SKM-1 treated with dmso at 0.1 percent for 144 hours (cell line): Measurements from ENCODE around the gene RAB6C.
"Not testable (repeated sequence)": the region's sequence is repeated elsewhere in the genome, so short reads cannot be mapped to it uniquely, and the experiment has no call there.

ENCODE experiments used
- DNase-seq: peaks from one replicate; lab custom pipeline; 2025; ENCODE audit not compliant: unreplicated experiment; lab: John Stamatoyannopoulos, UW

RAB6C gene

DNA sequence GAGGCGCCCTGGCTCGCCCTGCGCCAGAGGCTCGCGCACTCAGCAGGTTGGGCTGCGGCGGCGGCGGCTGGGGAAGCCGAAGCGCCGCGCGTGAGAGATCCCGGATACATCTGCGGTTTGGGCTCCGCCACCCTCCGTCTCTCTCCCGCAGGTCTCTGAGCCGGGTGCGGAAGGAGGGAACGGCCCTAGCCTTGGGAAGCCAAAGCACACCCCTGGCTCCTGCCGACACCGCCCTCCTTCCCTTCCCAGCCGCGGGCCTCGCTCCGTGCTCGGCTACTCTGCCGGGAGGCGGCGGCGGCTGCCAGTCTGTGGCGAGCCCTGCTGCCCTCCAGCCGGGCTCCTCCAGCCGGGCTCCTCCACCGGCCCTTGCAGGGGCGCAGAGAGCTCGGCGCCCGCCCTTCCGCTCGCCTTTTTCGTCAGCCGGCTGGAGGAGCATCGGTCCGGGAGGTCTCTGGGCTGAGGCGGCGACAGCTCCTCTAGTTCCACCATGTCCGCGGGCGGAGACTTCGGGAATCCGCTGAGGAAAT is at the start of gene RAB6C:
RAB6C (plus strand) TSS at position 38 of the 527 bp plus-strand sequence; CDS start at position 488, 450 bp downstream.
- DNase-seq = not testable (repeated sequence)

DNA sequence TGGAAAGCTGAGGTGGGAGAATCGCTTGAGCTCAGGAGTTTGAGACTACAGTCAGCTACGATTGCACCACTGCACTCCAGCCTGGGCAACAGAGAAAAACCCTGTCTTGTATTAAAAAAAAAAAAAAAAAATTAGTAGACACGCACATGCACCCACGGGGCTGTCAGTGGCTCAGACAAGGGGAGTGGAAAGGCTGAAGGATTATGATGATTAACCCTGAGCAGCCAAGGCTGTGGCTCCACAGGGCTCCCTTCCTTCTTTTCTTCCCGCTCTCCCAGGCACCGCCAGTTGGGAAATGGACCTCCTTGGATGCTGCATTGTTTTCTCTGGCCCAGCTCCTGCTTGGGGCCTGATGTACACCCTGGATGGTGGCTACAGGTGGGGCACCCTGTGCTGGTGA is 49.0 kb upstream of the RAB6C start:
- DNase-seq = no peak

DNA sequence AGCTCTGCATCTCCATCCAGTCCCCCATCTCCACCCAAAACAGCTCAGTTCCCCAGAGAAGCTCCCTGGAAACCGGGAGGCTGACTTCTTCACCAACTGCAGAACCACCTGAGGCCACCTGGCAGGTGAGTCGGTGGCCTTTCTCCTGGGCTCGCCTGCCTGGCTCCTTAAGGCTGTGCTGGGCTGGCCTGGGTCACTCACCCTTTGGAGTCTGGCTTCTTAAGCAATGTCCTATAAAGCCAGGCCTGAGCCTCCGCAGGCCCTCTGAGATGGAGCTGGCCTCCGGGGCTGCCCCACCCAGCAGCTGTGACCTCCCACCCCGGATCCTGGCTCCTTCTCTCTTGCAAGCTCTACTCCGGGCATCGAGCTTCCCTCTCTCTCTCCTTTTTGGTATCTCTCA is 46.1 kb upstream of the RAB6C start:
- DNase-seq = not testable (repeated sequence)

DNA sequence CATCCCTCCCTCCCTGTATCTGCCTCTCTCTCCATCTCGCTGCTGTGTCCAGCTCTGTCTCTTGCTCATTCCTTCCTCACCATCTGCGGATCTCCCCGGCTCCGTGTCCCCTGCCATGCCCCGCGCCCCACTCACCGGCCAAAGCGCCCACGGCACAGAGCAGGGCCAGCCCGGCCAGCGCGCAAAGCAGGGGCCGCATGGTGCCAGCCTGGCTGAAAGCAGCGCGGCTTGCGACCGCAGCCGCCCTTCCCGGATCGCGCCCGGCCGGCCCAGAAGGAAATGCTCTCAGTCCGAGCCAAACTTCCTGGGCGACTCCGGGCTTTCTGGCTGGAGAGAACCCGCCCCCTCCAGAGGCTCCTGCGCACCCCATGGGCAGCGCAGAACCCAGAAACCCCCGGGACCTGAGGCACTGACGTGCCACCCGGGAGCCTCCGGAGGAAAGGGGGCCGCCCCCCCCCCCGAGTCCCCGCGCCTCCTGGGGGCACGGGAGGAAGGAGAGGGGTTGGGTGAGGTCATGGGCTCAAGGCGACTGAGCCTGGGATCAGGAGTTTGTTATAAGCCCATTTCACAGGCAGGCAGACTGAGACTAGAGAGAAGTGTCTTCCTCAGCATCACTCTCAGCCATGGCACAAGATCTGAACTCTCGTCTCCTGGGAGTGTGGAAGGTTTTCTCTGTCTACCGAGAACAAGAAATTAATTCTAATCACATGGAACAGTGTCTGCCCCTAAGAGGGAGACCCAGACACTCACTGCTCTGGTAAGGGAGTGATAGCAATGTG is 45.2 kb upstream of the RAB6C start:
- no peak for DNase-seq

DNA sequence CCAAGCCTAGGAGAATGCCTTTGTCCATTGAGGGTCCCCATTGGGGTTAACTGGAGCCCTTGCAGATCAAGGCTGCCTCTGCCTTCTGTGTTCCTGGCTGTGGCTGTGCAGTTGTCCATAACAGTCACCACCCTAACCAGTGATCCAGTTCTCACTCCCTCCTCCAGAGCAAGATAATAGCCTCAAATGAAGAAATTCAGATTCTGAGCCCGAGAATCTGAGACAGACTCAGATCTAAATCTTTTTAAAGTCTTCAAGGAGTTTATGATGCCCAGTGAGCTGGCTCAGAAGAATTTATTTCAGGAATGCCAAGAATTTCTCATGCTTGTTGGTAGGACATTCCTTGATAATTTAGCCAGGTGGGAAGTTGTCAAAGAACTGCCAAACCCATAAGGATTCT is 44.3 kb upstream of the RAB6C start:
- no peak for DNase-seq

DNA sequence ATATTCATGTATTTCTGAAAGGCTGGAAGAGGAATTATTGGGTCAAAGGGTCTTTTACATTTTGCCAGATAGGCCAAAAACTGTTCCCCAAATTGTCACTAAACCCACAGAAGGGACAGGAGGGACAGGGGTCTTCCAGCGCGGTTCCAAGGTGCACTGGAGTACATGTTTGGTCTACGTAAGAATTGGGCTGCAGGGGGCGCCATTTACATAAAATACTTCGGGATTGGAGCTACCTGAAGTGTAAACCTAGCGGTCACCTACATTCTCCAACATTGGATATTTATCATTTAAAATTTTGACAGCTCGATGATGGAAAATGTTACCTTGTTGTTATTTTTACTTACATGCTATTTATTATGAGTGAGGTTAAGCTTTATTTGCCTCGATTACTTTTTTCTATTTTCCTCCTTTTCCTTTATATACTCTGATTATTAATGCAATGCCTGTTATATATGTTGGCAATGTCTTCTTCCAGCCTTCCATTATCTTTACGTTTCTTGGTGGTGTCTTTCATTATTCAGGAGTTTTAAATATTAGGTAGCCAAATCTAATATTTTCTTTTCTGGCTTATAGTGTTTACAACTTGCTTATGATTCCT is 43.0 kb upstream of the RAB6C start:
- no peak for DNase-seq

DNA sequence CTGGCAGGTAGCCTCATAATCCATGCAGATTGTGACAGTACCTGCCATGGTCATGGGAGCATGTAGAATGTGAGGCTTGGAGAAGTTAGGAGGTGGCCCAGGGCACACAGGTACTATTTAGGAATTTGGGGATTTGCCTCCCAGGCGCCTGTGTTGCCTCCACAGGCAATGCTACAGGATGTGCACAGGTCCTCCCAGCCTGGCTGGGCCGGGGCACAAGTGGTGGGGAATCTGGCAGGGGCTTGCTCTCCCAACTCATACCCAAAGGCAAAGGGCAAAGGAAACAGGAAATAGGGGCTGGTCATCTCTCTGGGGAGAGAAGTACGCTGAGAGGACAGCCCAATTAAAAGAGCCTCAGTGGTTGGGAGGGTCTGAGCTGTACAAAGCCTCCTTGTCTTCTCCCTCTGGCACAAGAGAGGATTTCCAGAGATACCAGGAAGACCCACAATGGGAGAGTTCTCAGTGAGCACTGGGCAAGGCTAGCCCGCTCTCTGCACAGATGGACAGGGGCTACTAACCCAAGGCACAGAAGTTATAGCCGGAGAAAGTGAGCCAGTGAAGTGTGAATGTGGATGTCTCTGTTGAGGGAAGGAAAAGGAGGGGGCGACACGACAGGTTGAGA is 40.5 kb upstream of the RAB6C start:
- DNase-seq = not testable (repeated sequence)

DNA sequence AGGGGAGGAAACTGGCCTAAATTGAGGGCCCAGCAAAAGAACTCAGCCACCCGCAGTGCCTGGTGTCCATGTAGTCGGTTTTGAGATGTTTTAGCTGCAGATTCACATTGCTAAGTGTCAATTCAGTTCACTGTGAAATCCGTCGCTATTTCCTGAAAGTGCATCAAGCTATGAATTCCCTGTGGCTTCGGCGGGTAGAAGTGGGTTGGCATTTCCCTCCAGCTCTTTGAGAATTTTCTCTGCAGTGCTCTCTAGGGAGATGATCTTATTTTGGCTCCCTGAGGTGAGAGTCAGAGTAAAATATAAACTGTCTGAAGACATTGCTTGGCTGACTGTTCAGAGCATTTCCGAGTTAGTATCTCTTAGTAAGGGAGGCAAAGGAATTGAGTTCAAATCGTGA is 36.0 kb upstream of the RAB6C start:
- DNase-seq = not testable (repeated sequence)

DNA sequence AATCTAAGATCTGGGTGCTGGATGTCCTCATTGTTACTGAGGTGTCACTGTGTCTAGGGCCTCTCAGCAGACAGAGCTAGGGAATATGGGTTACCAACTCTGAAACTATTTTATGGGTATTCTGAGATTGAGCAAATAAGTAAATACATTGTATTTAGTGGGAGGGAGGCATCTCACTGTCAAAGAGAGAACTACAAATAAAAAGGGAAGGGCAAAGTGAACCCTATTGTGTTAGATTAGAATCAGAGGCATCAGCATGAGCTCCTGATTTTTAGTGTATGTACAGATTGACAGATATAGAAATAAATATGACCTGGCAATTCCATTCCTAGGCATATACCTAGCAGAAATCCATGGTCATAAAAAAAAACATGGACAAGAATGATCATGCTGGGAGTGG is 33.9 kb upstream of the RAB6C start:
- no peak for DNase-seq

DNA sequence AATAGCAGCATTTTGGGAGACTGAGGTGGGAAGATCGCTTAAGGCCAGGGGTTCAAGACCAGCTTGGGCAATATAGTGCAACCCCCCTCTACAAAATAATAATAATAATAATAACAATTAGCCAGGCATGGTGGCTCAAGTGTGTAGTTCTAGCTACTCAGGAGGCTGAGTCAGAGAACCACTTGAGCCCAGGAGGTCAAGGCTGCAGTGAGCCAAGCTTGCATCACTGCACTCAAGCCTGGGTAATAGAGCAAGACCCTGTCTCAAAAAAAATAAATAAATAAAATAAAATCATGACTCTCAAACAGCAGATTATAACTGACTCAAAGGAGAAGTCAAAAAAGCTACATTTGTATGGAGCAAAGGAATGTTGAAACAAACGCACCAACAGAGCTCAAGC is 31.8 kb upstream of the RAB6C start:
- DNase-seq = not testable (repeated sequence)

DNA sequence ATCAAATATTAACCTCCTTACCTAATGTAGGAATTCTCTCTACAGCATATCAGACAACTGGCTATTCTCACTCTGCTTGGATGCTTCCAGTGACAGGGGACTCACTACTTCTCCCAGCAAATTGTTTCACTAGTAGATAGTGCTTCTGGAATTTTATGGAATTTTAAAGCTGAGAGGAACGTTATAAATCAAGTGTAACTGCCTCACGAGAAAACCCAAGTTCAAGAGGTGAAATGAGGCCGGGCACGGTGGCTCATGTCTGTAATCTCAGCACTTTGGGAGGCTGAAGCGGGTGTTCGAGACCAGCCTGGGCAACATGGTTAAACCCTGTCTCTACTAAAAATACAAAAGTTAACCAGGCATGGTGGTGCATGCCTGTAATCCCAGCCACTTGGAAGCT is 23.3 kb upstream of the RAB6C start:
- not testable (repeated sequence) for DNase-seq

DNA sequence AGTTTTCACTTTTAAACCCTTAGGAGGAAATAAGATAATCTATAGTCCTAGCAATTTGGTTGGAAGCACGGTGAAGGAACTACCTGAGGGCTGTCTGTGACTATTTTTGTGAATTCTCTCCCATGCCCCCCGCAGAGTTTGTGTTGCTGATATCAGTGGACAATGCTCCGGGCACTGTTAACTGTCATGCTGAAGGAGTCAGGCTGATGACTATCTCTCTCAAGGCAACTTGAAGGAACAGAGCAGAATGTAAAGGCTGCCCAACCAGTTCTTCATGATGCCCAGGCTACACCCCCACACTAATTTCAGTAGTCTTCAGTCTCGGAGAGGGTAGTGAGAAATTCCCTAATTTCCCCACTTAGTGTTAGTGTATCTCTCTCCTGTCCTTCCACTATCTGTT is 21.6 kb upstream of the RAB6C start:
- DNase-seq = no peak

DNA sequence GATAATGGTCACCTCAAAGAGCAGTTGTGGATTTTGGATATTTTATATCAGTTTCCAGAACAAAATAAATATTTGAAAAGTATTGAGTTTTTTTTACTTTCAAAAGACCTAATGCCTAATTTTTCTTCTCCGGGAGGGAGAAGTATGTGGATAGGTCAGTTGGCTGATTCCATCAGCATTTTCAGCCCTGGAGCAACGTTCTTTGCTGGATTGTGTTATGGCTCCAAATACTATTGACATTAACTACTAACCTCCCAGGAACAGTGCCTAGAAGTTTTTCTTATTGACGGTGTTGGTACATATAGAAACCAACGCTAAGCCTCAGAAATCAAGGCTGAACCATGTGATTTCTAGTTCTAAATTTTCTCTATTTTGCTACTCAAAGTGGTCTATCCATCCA is 20.7 kb upstream of the RAB6C start:
- DNase-seq = not testable (repeated sequence)

DNA sequence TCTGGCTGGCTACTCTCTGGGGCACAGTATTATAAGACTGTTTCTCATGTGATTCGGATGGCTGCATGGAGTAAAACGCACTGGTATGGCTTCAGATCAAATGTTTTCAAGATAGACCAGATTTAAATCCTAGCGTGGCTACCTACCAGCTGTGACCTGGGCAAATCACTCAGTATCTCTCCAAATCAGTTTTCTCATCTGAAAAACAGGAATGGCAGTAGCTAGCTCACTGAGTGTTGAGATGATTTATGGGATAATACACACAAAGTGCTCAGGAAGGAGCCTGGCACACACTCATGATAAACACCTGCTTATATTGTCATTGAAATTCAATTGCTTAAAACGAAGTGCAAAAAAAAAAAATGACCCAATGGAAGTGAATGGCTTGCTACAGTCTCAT is 10.9 kb upstream of the RAB6C start:
- DNase-seq = not testable (repeated sequence)

DNA sequence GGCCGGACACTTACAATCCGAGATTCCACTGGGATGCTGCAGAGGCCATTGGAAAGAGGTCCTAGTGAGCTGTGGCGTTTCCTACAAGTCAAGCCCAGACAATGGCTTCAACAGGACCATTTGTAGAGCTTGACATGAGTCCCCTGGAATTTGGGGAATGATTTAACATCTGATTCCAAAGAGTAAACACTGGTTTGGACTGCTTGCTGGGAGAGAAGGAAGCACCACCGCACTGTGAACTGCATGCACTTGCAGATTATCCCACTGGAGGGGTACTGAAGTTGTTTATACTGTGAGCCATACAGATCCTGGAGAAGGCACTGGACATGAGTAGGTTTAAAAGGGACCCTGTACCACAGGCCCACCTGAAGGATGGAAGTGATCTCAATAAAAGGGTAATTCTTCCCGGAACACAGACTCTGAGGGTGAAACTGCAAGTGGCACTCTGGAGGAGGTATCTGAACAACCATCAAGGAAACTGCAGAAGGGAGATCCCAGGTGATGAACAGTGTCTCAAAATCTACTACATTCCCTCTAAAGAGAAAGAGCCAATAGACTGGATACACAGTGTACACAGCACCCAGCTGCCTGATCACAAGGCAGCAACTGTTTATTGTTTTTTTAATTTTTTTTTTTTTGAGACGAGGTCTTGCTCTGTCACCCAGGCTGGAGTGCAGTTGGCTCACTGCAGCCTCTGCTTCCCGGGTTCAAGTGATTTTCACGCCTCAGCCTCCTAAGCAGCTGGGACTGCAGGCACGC is 4.3 kb upstream of the RAB6C start:
- no peak for DNase-seq

DNA sequence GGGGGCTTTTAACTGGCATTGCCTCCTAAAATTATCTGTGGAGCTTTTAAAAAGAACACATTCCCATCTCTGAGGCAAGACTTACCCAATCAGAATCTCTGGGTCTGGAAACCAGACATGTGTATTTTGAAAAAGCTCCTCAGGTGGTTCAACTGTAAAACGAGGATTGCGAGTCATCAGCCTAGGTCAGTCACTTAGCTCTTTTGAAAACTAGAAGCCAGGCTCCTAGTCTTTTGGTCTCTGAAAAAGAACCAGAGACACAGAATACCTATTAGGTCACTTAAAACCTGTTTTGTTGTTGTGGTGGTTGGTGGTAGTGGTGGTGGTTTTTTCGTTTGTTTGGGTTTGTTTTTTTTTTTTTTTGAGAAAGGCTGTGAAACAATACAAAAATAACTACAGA is 2.5 kb upstream of the RAB6C start:
- DNase-seq = not testable (repeated sequence)

DNA sequence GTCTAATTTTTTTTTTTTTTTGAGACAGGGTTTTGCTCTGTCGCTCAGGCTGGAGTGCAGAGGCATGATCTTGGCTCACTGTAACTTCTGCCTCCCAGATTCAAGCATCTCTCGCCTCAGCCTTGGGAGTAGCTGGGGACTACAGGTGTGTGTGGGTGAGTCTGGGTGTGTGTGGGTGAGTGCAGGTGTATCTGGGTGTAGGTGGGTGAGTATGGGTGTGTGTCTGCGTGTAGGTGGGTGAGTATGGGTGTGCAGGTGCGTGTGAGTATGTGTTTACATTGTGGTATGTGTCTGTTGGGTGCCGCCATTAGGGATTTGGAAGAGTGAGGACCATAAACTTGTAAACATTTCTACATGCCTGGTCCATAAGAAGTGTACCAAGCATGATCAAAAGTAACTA is 1.5 kb upstream of the RAB6C start:
- no peak for DNase-seq

DNA sequence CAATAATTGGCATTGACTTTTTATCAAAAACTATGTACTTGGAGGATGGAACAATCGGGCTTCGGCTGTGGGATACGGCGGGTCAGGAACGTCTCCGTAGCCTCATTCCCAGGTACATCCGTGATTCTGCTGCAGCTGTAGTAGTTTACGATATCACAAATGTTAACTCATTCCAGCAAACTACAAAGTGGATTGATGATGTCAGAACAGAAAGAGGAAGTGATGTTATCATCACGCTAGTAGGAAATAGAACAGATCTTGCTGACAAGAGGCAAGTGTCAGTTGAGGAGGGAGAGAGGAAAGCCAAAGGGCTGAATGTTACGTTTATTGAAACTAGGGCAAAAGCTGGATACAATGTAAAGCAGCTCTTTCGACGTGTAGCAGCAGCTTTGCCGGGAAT is 780 bp downstream of the RAB6C start:
- peak; percentile 8 for DNase-seq

DNA sequence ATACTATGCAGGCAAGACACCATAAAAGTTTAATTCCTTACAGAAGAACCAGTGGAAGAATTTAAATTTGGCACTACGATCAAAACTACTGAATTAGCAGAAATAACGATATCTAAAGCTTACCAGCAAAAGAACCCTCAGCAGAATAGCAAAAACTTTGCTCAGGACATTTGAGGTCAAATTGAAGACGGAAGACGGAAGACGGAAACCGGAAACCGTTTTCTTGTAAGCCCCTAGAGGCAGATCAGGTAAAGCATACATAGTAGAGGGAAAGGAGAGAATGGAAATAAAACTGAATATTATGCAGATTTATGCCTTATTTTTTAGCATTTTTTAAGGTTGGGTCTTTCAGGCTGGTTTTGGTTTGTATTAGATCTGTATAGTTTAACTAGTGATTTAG is 2.2 kb downstream of the RAB6C start:
- not testable (repeated sequence) for DNase-seq

DNA sequence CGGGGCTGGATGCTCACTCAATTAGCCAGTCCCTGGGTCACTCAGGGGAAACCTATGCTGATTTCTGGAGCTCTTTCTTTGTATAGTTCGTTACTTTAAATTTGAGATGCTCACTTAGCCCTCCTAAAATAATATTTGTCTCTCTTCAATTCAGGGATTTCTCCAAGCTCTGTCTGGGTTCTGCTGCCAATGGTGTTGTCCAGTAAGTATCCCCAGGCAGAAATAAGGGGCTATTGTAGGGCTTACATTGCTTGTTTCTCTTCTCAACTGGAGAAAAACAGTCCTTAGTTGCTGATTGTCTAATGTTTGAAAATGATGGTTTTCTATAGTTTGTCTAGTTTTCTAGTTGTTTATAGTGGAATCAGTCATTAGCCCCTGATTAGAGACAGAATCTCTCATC is 5.0 kb downstream of the RAB6C start:
- DNase-seq = no peak

DNA sequence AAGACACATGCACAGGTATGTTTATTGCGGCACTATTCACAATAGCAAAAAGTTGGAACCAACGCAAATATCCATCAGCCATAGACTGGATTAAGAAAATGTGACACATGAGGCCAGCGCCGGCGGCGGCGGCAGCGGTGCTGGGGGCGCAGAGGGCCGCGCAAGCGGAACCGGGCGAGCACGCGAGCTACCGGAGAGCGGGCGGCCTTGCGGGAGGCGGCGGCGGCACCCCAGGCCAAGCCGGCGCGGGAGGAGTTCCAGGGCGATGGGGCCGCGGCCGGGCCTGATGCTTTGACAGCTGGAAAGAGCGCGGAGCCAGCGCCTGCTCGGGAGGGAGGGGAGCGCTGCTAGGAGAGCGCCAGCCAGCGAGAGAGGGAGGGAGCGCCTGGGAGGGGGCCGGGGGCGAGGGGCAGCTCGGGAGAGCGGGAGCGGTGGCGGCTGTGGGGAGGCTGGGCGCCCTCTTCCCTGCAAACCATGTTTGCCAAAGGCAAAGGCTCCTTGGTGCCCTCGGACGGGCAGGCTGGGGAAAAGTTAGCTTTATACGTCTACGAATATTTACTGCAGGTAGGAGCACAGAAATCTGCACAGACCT is 13.0 kb downstream of the RAB6C start:
- not testable (repeated sequence) for DNase-seq
